ENCODE data around the gene HOXC11.

DNA sequence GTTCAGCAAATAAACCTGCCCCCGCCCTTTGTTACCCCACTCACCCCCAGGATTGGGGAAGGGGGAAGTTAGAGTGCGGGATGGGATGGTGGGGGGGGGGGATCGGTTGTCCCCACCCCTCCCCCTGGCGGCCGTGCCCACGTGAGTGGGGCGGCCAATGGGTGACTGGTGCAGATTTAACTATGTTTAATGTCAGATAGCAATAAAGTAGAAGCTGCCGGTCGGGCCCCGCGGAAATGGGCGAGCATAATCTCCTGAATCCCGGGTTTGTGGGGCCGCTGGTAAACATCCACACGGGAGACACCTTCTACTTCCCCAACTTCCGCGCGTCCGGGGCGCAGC is 18.3 kb upstream of the HOXC11 start, which contains the start of gene HOXC12:
- TF ChIP-seq, protein P1, sequence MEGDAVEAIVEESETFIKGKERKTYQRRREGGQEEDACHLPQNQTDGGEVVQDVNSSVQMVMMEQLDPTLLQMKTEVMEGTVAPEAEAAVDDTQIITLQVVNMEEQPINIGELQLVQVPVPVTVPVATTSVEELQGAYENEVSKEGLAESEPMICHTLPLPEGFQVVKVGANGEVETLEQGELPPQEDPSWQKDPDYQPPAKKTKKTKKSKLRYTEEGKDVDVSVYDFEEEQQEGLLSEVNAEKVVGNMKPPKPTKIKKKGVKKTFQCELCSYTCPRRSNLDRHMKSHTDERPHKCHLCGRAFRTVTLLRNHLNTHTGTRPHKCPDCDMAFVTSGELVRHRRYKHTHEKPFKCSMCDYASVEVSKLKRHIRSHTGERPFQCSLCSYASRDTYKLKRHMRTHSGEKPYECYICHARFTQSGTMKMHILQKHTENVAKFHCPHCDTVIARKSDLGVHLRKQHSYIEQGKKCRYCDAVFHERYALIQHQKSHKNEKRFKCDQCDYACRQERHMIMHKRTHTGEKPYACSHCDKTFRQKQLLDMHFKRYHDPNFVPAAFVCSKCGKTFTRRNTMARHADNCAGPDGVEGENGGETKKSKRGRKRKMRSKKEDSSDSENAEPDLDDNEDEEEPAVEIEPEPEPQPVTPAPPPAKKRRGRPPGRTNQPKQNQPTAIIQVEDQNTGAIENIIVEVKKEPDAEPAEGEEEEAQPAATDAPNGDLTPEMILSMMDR (conservative IDR thresholded peaks at IDR 0.05 in 1 of 2, IDR thresholded peaks at IDR 0.05 in 1 of 2; ENCODE audit: extremely low read depth in 1 of 2, insufficient read depth in 1 of 2, low read depth in 1 of 2, low read length in 2 of 2) = no peak
- TF ChIP-seq EZH2 (IDR thresholded peaks at IDR 0.05; ENCODE audit: borderline replicate concordance, low read length) = no peak
